Thoracic aorta (tissue), 2 donors: Measurements from ENCODE around the gene PRLR. TPM values are rescaled to one million over a fixed set of nuclear protein-coding genes. Genes with fewer than 3 reads are reported as not detected.
"Not testable (repeated sequence)": the region's sequence is repeated elsewhere in the genome, so short reads cannot be mapped to it uniquely, and the experiment has no call there.

Experiments
- ATAC-seq: fragments of 150-250 bp; one replicate; pipeline ENCODE4 v1.8.0; 2017; ENCODE audit warnings: low read depth; ENCODE audit not compliant: insufficient number of reproducible peaks, low FRiP score
- DNase-seq: peaks from one replicate; pipeline ENCODE4 v3.0.0-alpha.2; 2020; ENCODE audit warnings: low spot score
- H3K27ac ChIP-seq, 2 donors: fragments of 200-600 bp; sonication (generic); 1 replicate in 1 of 2; 2 replicates in 1 of 2; pipeline ENCODE4 v1.5.1; 2016; ENCODE audit warnings: mild to moderate bottlenecking in 2 of 2, moderate library complexity in 2 of 2
- H3K27me3 ChIP-seq: fragments of 200-600 bp; sonication (generic); replicated peaks from 2 replicates; pipeline ENCODE4 v1.6.0; 2016; ENCODE audit warnings: mild to moderate bottlenecking; ENCODE audit not compliant: insufficient read depth
- H3K36me3 ChIP-seq: fragments of 200-600 bp; sonication (generic); one replicate; pipeline ENCODE4 v1.5.1; 2016
- H3K4me1 ChIP-seq, 2 donors: fragments of 200-600 bp; sonication (generic); 1 replicate in 1 of 2; 2 replicates in 1 of 2; pipeline versions ENCODE4 v1.5.1 to v1.6.0; 2016; ENCODE audit warnings: low read depth in 2 of 2, mild to moderate bottlenecking in 1 of 2; ENCODE audit not compliant: control insufficient read depth in 1 of 2
- H3K4me3 ChIP-seq: fragments of 200-600 bp; sonication (generic); 2 replicates; pipeline ENCODE4 v1.5.1; 2016; ENCODE audit warnings: mild to moderate bottlenecking
- H3K9me3 ChIP-seq: fragments of 200-600 bp; sonication (generic); 2 replicates; pipeline ENCODE4 v1.5.1; 2016
- total RNA-seq, 2 donors: library from RNA; depleted of rRNA; stranded (reverse); fragments of >200 nt; gene quantifications; one replicate each; pipeline versions ENCODE4 v1.1.0 to v1.2.3, GENCODE V29; 2016
- TF ChIP-seq, protein P1 (sequence below): fragments of 200-600 bp; sonication (generic); IDR thresholded peaks from one replicate; pipeline ENCODE4 v1.5.1; 2019; ENCODE audit warnings: antibody characterized with exemption

PRLR gene
- total RNA-seq, 2 donors from 2014 or later = 0.71 to 2.6 TPM

- no peak for ATAC-seq
- H3K4me3 ChIP-seq = no peak overlapping the region
- no peak overlapping the region for H3K27ac ChIP-seq
- peaks cover 0 to 14% of the 10 kb centered on the region in 2 donors for H3K4me1 ChIP-seq
- H3K36me3 ChIP-seq = no peaks in the 10 kb centered on the region
- TF ChIP-seq, protein P1, sequence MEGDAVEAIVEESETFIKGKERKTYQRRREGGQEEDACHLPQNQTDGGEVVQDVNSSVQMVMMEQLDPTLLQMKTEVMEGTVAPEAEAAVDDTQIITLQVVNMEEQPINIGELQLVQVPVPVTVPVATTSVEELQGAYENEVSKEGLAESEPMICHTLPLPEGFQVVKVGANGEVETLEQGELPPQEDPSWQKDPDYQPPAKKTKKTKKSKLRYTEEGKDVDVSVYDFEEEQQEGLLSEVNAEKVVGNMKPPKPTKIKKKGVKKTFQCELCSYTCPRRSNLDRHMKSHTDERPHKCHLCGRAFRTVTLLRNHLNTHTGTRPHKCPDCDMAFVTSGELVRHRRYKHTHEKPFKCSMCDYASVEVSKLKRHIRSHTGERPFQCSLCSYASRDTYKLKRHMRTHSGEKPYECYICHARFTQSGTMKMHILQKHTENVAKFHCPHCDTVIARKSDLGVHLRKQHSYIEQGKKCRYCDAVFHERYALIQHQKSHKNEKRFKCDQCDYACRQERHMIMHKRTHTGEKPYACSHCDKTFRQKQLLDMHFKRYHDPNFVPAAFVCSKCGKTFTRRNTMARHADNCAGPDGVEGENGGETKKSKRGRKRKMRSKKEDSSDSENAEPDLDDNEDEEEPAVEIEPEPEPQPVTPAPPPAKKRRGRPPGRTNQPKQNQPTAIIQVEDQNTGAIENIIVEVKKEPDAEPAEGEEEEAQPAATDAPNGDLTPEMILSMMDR = no peak
- H3K9me3 ChIP-seq = no peaks in the 10 kb centered on the region
- H3K27me3 ChIP-seq = no peaks in the 10 kb centered on the region
- DNase-seq = no peak
These were observed 32.2 kb downstream of the PRLR start for GRCh38 chr5:35198075-35198474.

DNA sequence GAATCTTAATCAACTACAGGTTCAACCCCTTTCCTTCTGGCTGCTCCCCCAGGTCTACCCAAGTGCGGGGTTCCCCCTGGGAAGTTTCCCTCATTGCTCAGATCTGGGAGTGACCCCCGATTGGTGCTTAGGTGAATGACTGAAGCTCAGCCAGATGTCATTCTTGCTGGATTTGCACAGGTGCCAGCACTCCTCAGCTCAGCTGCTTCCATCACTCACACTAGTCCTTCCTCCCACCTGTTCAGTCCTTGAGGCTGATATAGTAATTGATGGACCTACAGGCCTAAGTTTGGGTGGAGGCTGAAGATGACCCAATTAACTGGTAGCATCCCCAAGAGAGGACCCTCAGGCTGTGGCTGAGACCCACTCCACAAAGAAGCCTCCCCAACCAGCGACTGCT is 32.9 kb downstream of the PRLR start:
- no peaks in the 10 kb centered on the region for H3K27me3 ChIP-seq
- TF ChIP-seq, protein P1 = no peak
- no peaks in the 10 kb centered on the region for H3K9me3 ChIP-seq
- no peak overlapping the region for H3K27ac ChIP-seq
- H3K4me3 ChIP-seq = no peak overlapping the region
- ATAC-seq (no peak), DNase-seq (no peak)
- no peaks in the 10 kb centered on the region for H3K36me3 ChIP-seq
- H3K4me1 ChIP-seq = peaks cover 0 to 14% of the 10 kb centered on the region in 2 donors

DNA sequence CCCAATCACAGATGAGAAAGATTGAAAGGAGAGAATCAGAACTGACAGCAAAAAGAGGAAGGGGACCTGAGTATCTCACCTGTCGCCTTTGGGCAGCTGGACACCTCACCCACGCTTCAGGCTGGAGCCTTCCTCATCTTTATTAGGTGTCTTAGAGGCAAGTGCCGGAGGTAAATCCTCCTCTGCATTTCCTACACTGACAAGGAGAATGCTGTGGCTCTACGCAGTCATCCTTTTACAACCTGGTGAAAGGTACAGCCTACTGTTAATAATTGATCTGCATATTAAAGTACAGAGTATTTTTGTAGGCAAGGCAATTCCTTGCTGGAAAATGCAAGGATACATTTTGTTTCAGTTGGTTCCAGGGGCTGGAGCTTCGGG is 34.8 kb downstream of the PRLR start:
- TF ChIP-seq, protein P1 = no peak
- H3K4me1 ChIP-seq = peaks cover 0 to 14% of the 10 kb centered on the region in 2 donors
- ATAC-seq (no peak), DNase-seq (no peak)
- H3K36me3 ChIP-seq = no peaks in the 10 kb centered on the region
- H3K27me3 ChIP-seq = no peaks in the 10 kb centered on the region
- H3K27ac ChIP-seq = no peak overlapping the region
- H3K9me3 ChIP-seq = no peaks in the 10 kb centered on the region
- no peak overlapping the region for H3K4me3 ChIP-seq

DNA sequence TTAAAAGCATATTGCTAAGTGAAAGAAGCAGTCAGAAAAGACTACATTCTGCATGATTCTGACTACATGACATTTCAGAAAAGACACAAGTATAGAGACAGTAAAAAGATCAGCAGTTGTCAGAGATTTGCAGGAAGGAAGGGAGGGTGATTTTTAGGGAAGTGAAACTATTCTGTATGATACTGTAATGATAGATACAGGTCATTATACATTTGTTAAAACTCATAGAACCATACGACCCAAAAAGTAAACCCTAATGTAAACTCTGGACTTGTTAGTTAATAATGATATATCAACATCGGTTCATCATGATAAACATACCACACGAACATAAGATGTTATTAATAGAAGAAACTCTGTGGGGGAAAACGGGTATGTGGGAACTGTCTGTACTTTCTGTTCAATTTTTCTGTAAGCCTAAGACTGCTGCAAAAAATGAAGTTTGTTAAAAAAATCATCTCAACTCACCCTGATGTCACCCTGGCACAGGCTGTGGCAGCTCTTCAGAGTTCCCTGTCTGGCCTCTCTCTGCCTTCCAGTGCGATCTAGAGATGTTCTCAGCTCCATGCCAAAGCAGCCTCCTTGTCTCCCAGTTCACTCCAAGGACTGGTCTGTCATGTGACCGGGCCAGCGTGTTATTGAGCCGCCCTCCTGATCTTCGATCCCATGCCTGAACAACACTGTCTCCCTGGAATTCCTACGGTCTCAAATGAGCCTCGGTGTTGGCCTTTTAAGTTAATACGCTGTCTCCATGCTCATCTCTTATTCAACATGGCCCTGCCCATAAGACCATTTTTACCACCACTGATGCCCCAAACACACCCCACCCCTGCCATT is 35.4 kb downstream of the PRLR start:
- ATAC-seq (no peak), DNase-seq (no peak)
- TF ChIP-seq, protein P1 = no peak
- no peaks in the 10 kb centered on the region for H3K9me3 ChIP-seq
- no peak overlapping the region for H3K27ac ChIP-seq
- H3K4me1 ChIP-seq = peaks cover 0 to 14% of the 10 kb centered on the region in 2 donors
- no peak overlapping the region for H3K4me3 ChIP-seq
- no peaks in the 10 kb centered on the region for H3K27me3 ChIP-seq
- H3K36me3 ChIP-seq = no peaks in the 10 kb centered on the region

GRCh38 chr5:35192506-35192905 is 37.8 kb downstream of the PRLR start:
- no peaks in the 10 kb centered on the region for H3K27me3 ChIP-seq
- TF ChIP-seq, protein P1 = no peak
- no peak for ATAC-seq

GRCh38 chr5:35189801-35190200 is 40.5 kb downstream of the PRLR start:
- not testable (repeated sequence) for H3K27ac ChIP-seq, H3K4me1 ChIP-seq, DNase-seq, H3K27me3 ChIP-seq, ATAC-seq, H3K9me3 ChIP-seq, H3K4me3 ChIP-seq, H3K36me3 ChIP-seq

More at GRCh38 chr5:35192506-35192905, 37.8 kb downstream of the PRLR start:
- DNase-seq = no peak
- Histone ChIP-seq H3K4me1 (no peaks in the 10 kb centered on the region), H3K9me3 (no peaks in the 10 kb centered on the region), H3K36me3 (no peaks in the 10 kb centered on the region), H3K27ac (no peak overlapping the region), H3K4me3 (no peak overlapping the region)
